KMS-11 (cell line): ENCODE data around the gene PDE1A.

Experiments used
- H2AFZ ChIP-seq: fragments of 200-600 bp; sonication (generic); 2 replicates; pipeline ENCODE4 v1.6.1; 2016; ENCODE audit warnings: antibody characterized with exemption, mixed run types, low read depth
- H3K27ac ChIP-seq: fragments of 200-600 bp; sonication (generic); 2 replicates; pipeline ENCODE4 v1.6.1; 2016; ENCODE audit warnings: mild to moderate bottlenecking, mixed run types
- H3K27me3 ChIP-seq: fragments of 200-600 bp; sonication (generic); 2 replicates; pipeline ENCODE4 v1.6.1; 2017; ENCODE audit warnings: mild to moderate bottlenecking, low read depth, mixed run types, moderate library complexity; ENCODE audit not compliant: insufficient read depth
- H3K36me3 ChIP-seq: fragments of 200-600 bp; sonication (generic); 2 replicates; pipeline ENCODE4 v1.6.1; 2017; ENCODE audit warnings: mild to moderate bottlenecking, mixed run types; ENCODE audit not compliant: insufficient read depth
- H3K4me1 ChIP-seq: fragments of 200-600 bp; sonication (generic); 2 replicates; pipeline ENCODE4 v1.6.1; 2016; ENCODE audit warnings: mild to moderate bottlenecking, low read depth, mixed run types; ENCODE audit not compliant: poor library complexity, severe bottlenecking
- H3K4me2 ChIP-seq: fragments of 200-600 bp; sonication (generic); 2 replicates; pipeline ENCODE4 v1.7.0; 2016; ENCODE audit warnings: mild to moderate bottlenecking, mixed run types
- H3K4me3 ChIP-seq: fragments of 200-600 bp; sonication (generic); IDR thresholded peaks from 2 replicates; pipeline ENCODE4 v1.6.1; 2017; ENCODE audit warnings: low read depth, low read length, mixed read lengths; ENCODE audit not compliant: insufficient read depth
- H3K79me2 ChIP-seq: fragments of 200-600 bp; sonication (generic); 2 replicates; pipeline ENCODE4 v1.6.1; 2016; ENCODE audit warnings: low read depth, mixed run types; ENCODE audit not compliant: insufficient read depth
- H3K9ac ChIP-seq: fragments of 200-600 bp; sonication (generic); 2 replicates; pipeline ENCODE4 v1.6.1; 2016; ENCODE audit warnings: mild to moderate bottlenecking, mixed run types
- H4K20me1 ChIP-seq: fragments of 200-600 bp; sonication (generic); 2 replicates; pipeline ENCODE4 v1.6.1; 2016; ENCODE audit warnings: mild to moderate bottlenecking, mixed run types; ENCODE audit not compliant: insufficient read depth
- CTCF ChIP-seq: fragments of 200-600 bp; sonication (generic); conservative IDR thresholded peaks from 2 replicates; pipeline ENCODE4 v1.6.1; 2017; ENCODE audit warnings: low read depth, mild to moderate bottlenecking, antibody characterized with exemption, low read length, moderate library complexity, mixed read lengths

The PDE1A gene

GRCh38 chr2:182445391-182445965 lies 18.6 kb upstream of the PDE1A start:
- H3K4me2 ChIP-seq, result no peak overlapping the region
- no peaks in the 10 kb centered on the region for H4K20me1 ChIP-seq
- H3K27ac ChIP-seq, result no peak overlapping the region
- no peak overlapping the region for H2AFZ ChIP-seq
- H3K4me1 ChIP-seq, result no peaks in the 10 kb centered on the region
- no peak for TF ChIP-seq CTCF
- H3K79me2 ChIP-seq, result no peaks in the 10 kb centered on the region
- no peaks in the 10 kb centered on the region for H3K27me3 ChIP-seq
- no peak overlapping the region for H3K4me3 ChIP-seq
- H3K9ac ChIP-seq, result no peak overlapping the region
- no peaks in the 10 kb centered on the region for H3K36me3 ChIP-seq

GRCh38 chr2:182444806-182445205 lies 18.0 kb upstream of the PDE1A start:
- no peak for TF ChIP-seq CTCF
- no peak overlapping the region for H3K9ac ChIP-seq
- no peak overlapping the region for H3K27ac ChIP-seq
- H3K4me3 ChIP-seq, result no peak overlapping the region
- H3K4me1 ChIP-seq, result no peaks in the 10 kb centered on the region
- no peak overlapping the region for H3K4me2 ChIP-seq
- H3K79me2 ChIP-seq, result no peaks in the 10 kb centered on the region
- H3K36me3 ChIP-seq, result no peaks in the 10 kb centered on the region
- no peaks in the 10 kb centered on the region for H3K27me3 ChIP-seq
- no peaks in the 10 kb centered on the region for H4K20me1 ChIP-seq
- no peak overlapping the region for H2AFZ ChIP-seq

- TF ChIP-seq CTCF, result no peak
- Histone ChIP-seq H3K79me2 (no peaks in the 10 kb centered on the region), H3K9ac (no peak overlapping the region), H2AFZ (no peak overlapping the region), H3K4me1 (no peaks in the 10 kb centered on the region), H3K27ac (no peak overlapping the region), H3K4me2 (no peak overlapping the region), H3K4me3 (no peak overlapping the region), H3K27me3 (no peaks in the 10 kb centered on the region), H4K20me1 (no peaks in the 10 kb centered on the region), H3K36me3 (no peaks in the 10 kb centered on the region)
Measured at GRCh38 chr2:182444170-182444569, 17.3 kb upstream of the PDE1A start.

GRCh38 chr2:182436252-182436651 lies 9.4 kb upstream of the PDE1A start:
- no peaks in the 10 kb centered on the region for H3K36me3 ChIP-seq
- no peak overlapping the region for H3K27ac ChIP-seq
- no peak overlapping the region for H3K4me2 ChIP-seq
- no peak overlapping the region for H3K4me3 ChIP-seq
- H4K20me1 ChIP-seq, result no peaks in the 10 kb centered on the region
- no peaks in the 10 kb centered on the region for H3K79me2 ChIP-seq
- no peaks in the 10 kb centered on the region for H3K4me1 ChIP-seq
- no peaks in the 10 kb centered on the region for H3K27me3 ChIP-seq
- H2AFZ ChIP-seq, result no peak overlapping the region
- no peak for TF ChIP-seq CTCF
- no peak overlapping the region for H3K9ac ChIP-seq
